ENCODE data around the gene PSMB9. TPM values are rescaled to one million over a fixed set of nuclear protein-coding genes. Genes with fewer than 3 reads are reported as not detected.

Gene PSMB9
- total and polyA plus RNA-seq, 9 of the 15 experiments (the other 6 are each of a cell fraction or from before 2014, with no cell fraction given): 1.1 to 3.7 (median 2.4) TPM

DNA sequence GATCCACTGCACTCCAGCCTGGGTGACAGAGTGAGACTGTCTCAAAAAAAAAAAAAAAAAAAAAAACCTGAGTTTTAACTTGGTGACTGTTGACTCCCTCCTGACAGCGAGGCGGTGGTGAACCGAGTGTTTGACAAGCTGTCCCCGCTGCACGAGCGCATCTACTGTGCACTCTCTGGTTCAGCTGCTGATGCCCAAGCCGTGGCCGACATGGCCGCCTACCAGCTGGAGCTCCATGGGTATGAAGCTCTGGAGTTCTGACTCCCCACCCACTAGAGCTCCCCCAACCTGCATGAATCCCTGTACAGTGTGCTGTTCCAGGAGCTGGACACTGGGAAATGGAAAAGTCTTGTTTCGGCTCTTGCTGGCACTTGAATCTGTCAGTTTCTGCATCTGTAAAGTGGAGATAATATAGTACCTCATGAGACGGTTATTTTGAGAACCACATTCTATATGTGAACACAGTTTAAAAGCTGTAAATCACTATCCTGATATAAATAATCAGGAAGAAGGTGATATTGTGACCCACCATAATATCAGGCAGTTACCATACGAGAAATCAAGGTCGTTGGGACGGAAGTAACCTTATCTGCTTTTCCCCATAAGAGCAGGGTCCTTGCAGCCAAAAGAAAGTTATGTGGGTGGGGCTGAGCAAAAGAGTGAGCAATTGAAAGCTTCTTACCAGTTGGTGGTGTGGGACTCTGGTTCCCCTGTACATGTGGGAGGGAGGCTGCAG lies 3.3 kb downstream of the PSMB9 start (continued):
- TF ChIP-seq, protein P1, sequence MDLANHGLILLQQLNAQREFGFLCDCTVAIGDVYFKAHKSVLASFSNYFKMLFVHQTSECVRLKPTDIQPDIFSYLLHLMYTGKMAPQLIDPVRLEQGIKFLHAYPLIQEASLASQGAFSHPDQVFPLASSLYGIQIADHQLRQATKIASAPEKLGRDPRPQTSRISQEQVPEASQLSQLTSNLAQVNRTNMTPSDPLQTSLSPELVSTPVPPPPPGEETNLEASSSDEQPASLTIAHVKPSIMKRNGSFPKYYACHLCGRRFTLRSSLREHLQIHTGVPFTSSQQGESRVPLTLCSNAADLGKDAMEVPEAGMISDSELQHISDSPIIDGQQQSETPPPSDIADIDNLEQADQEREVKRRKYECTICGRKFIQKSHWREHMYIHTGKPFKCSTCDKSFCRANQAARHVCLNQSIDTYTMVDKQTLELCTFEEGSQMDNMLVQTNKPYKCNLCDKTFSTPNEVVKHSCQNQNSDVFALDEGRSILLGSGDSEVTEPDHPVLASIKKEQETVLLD (IDR thresholded peaks at IDR 0.05): no peak
- TF ChIP-seq ZNF282 (CRISPR knock-in tag; IDR thresholded peaks at IDR 0.05): no peak
- no peak for TF ChIP-seq TRIM28 (IDR thresholded peaks at IDR 0.05)
- TF ChIP-seq SPI1 (IDR thresholded peaks at IDR 0.05; ENCODE audit: borderline replicate concordance, low read depth, low read length): peak; percentile 53; the same call in 1 of the 2 replicates
- TF ChIP-seq FOSL1 (tag; conservative IDR thresholded peaks at IDR 0.05): no peak
- TF ChIP-seq, protein P2, sequence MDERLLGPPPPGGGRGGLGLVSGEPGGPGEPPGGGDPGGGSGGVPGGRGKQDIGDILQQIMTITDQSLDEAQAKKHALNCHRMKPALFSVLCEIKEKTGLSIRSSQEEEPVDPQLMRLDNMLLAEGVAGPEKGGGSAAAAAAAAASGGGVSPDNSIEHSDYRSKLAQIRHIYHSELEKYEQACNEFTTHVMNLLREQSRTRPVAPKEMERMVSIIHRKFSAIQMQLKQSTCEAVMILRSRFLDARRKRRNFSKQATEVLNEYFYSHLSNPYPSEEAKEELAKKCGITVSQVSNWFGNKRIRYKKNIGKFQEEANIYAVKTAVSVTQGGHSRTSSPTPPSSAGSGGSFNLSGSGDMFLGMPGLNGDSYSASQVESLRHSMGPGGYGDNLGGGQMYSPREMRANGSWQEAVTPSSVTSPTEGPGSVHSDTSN (CRISPR knock-in tag; IDR thresholded peaks at IDR 0.05; ENCODE audit: low read depth): no peak
- TF ChIP-seq, protein P2 (tag; conservative IDR thresholded peaks at IDR 0.05; ENCODE audit: low read depth): peak; percentile 56
- TF ChIP-seq, protein P3, sequence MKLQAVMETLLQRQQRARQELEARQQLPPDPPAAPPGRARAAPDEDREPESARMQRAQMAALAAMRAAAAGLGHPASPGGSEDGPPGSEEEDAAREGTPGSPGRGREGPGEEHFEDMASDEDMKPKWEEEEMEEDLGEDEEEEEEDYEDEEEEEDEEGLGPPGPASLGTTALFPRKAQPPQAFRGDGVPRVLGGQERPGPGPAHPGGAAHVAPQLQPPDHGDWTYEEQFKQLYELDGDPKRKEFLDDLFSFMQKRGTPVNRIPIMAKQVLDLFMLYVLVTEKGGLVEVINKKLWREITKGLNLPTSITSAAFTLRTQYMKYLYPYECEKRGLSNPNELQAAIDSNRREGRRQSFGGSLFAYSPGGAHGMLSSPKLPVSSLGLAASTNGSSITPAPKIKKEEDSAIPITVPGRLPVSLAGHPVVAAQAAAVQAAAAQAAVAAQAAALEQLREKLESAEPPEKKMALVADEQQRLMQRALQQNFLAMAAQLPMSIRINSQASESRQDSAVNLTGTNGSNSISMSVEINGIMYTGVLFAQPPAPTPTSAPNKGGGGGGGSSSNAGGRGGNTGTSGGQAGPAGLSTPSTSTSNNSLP (IDR thresholded peaks at IDR 0.05; ENCODE audit: borderline replicate concordance, low read depth, low read length): peak; percentile 76
- TF ChIP-seq ZNF75A (CRISPR knock-in tag; IDR thresholded peaks at IDR 0.05): no peak
- TF ChIP-seq TEAD1 (CRISPR knock-in tag; IDR thresholded peaks at IDR 0.05): peak in 1 of 2 experiments; percentile 4; a peak in 1 of 4 replicates
- TF ChIP-seq ATF1 (CRISPR knock-in tag; IDR thresholded peaks at IDR 0.05): no peak
- TF ChIP-seq ATF1 (tag; IDR thresholded peaks at IDR 0.05): 0 out of 2 replicates have a peak, but pooled peaks have one; percentile 29
- no peak for TF ChIP-seq XRCC3 (IDR thresholded peaks at IDR 0.05)
- TF ChIP-seq, protein P4, sequence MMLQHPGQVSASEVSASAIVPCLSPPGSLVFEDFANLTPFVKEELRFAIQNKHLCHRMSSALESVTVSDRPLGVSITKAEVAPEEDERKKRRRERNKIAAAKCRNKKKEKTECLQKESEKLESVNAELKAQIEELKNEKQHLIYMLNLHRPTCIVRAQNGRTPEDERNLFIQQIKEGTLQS (IDR thresholded peaks at IDR 0.05): no peak
- TF ChIP-seq, protein P4 (CRISPR knock-in tag; conservative IDR thresholded peaks at IDR 0.05): 0 out of 2 replicates have a peak, but pooled peaks have one; percentile 34
- no peak for TF ChIP-seq ILF3 (IDR thresholded peaks at IDR 0.05; ENCODE audit: borderline replicate concordance)
- TF ChIP-seq, protein P5, sequence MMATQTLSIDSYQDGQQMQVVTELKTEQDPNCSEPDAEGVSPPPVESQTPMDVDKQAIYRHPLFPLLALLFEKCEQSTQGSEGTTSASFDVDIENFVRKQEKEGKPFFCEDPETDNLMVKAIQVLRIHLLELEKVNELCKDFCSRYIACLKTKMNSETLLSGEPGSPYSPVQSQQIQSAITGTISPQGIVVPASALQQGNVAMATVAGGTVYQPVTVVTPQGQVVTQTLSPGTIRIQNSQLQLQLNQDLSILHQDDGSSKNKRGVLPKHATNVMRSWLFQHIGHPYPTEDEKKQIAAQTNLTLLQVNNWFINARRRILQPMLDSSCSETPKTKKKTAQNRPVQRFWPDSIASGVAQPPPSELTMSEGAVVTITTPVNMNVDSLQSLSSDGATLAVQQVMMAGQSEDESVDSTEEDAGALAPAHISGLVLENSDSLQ (IDR thresholded peaks at IDR 0.05): peak; percentile 30; the same call in 1 of the 2 replicates
- TF ChIP-seq SRSF1 (IDR thresholded peaks at IDR 0.05; ENCODE audit: low read depth, low read length): no peak
- TF ChIP-seq TAL1 (IDR thresholded peaks at IDR 0.05): peak; percentile 86
- no peak for TF ChIP-seq ZC3H8 (IDR thresholded peaks at IDR 0.05)
- TF ChIP-seq TBL1XR1 (IDR thresholded peaks at IDR 0.05; ENCODE audit: low read length in 2 of 2): peak in 1 of 2 experiments; percentile 72; a peak in 2 of 4 replicates

Data from K562 (cell line).